Right hindlimb (tissue), 1 donor: ENCODE measurements around the gene GNLY.

Source experiments
- DNase-seq: peaks from one replicate; pipeline ENCODE4 v3.0.0-alpha.2; 2018

GNLY gene

DNA sequence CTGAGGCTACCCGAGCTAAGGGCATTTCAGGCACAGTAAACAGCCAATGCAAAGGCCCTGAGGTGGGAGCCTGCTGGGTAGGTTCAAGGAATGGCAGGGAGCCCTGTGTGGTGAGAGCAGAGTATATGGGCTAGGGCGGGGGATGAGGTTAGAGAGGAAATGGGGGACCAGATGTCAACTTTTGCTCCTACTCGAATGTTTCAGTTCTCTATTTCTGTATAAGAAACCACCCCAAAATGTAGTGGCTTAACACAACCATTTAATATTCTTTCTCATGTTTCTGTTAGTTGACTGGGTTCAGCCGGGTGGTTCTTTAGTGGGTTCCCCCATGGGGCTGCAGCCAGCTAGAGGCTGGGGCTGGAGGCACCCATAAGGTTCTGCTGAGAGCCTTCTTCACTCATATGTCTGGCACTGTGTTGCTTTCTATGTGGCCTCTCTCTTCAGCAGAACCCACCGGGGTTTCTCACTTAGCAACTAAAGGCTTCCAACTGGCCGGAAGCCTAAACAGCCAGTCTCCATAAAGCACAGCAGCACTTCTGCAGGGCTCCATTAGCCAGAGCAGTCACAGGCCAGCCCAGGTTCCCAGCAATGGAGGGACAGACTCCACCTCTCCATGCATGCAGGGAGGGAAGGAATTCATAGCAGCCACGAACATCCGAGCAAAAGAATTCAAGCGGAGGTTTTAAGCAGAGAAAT lies 54.0 kb downstream of the GNLY start:
- DNase-seq = no peak
